Activated gamma-delta T cell treated with anti-CD3 and anti-CD28 coated beads, Interleukin-2, amount 50 U/mL, for 16 hours (primary cell): ENCODE measurements around the gene ATP13A1.

ENCODE experiments used
- DNase-seq: peaks from one replicate; pipeline ENCODE4 v3.0.0-alpha.2; 2020; ENCODE audit warnings: low read depth

The ATP13A1 gene

DNA sequence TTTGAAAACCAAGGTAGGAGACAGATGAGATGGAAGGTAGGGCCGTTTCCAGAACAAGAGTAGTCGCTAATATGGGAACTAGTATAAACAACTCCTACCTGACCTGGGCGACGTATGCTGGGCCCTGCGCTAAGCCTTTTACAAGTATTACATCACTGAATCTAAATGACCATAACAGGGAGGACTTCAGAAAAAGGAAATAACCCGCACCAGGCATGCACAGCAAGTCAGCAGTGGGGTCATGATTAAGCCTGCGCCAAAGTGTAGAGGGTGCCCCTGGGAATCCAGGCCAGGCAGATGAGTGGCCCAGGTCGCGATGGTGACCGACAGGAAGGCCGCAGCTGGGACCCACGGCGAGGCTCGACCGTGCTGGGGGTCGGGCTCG lies 613 bp downstream of the ATP13A1 start:
- DNase-seq, result no peak

GRCh38 chr19:19662344-19662743 lies 1.1 kb downstream of the ATP13A1 start:
- no peak for DNase-seq

GRCh38 chr19:19661675-19662251 lies 1.7 kb downstream of the ATP13A1 start:
- DNase-seq, result no peak

DNA sequence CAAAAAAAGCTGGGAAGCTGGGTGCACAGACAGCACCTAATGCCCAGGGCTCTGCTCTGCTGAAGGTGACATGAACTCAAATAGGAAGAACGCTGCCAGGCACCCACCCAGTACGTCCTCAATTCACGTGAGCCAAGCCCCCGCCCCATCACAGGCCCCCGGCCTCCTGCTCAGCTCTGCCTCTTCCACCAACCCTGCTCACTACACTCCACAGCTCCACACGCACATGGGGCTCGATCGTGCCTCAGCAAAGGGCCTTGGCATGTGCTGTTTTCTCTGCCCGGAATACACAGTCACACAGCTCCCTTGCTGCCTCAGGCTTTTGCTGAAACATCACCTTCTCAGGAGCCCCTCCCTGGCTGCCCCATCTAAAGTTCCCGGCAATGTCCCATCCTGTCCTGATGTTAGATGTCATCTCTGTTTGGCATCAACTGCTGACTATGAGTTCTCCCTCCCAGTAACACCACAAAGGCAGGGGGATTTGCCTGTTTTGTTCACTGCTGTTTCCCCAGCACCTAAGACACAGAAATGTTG lies 2.3 kb downstream of the ATP13A1 start:
- no peak for DNase-seq

DNA sequence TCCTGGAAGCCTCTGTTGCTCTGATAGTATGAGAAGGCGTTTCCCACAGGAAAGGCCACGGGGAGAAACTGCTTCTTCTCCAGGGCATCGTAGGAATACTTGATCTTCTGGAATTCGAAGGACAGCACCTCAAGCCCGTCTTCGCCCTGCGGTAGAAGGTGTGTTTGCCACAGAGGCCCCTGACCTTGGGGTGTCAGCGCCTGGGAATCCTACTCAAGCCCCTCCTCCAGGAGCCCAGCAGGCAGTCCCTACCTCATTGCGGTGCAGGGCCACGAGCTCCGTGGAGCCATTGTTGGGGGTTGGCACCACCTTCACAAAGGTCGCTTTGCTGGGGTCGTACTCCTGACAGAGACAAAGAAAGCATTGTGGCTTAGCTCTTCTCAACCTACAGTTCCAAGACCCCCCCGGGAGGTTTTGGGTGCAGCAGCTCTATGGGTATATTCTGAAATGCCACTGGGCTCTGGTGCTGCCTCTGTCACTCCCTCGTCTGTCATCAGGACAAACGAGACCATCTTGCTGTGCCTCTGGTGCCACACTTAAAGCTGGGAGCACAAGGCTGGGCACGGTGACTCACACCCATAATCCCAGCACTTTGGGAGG lies 3.7 kb downstream of the ATP13A1 start:
- no peak for DNase-seq

DNA sequence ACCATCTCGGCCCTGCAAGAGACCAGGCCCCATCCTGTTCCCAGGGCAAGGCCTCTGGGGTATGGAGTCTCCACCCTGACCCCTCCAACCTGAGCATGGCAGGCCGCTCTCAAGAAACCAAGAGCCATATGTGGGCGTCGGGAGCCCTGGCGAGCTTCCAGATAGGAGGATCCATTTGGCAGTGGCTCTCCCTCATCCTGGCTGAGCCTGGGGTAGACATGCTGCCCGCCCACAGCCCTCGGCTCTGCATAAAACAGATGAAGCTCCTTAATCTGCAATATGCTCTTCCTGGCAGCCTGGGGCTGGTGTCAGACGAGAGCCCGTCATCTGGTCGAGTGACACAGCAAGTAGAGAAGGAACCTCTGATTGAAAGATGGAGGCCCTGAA lies 6.1 kb downstream of the ATP13A1 start:
- no peak for DNase-seq

DNA sequence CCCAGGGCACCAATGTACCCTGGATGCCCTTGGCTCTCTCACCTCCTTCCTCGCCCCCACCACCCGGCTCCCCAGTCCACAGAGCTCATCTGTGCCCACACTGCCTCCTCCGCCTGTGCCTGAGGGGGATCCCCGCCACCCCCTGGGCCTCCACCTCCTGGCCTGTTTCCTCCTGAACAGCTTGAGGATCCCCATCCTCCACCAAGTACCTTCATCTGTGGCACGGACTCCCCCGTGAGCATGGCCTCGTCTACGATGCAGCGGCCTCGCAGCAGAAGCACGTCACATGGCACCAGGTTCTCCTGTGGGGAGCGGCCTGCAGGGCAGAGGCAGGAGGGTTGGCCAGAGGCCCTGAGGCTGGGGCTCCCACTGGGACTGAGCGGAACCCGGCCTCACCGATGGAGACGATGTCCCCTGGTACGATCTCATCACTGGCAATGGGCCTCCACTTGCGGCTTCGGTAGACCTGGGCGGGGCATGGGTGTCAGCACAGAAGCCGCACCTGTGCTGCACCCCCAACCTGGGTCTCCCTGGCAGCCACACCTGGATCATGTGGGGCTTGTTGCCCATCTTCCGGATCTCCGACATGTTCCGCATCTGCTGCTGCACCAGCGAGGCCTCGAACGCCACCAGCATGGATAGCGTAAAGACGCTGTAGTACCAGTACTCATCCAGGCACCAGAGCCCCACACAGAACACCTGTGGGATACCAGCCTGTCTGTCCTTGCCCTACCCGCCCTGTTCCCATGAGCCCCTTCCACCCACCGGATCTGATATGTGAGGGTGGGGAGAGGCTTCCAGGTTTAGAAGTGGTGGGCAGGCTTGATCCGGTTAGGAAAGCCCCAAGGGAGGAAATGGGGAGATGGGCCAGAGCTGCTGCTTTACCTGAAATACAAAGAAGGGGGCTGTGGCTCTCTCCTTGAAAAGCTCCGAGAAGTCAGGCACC lies 6.8 kb downstream of the ATP13A1 start:
- no peak for DNase-seq

DNA sequence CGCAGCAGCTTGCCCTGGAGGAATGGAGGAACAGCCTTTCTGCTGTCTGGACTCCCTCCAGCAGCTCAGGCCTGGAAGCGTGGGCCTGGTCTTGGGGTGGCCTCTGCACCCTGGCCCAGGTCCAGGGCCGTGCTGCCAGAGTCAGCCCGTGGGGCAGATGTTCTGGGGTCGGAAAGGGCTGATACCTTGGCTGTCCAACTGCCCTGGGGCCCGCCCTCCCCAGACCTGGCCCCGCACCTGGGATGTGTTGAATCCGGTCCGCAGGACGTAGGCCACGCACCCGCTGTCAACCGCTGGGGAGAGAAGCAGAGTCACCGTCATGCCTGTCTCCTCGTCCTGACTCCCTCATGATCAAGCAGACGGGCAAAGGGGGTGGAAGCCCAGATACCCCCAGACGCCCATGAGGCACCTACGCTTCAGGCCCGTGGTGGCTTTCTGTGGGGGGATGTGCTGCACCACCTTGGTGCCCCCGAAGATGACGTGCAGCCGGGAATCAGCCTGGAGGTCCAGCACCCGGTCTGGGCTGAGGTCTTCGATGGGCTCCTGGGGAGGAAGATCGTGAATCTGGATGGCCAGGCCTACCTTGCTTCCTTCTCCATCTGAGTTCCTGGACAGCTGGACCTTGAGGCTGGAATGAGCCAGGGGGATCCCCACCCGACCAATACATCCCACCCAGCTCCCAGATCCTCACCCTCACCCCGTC lies 7.7 kb downstream of the ATP13A1 start:
- no peak for DNase-seq

DNA sequence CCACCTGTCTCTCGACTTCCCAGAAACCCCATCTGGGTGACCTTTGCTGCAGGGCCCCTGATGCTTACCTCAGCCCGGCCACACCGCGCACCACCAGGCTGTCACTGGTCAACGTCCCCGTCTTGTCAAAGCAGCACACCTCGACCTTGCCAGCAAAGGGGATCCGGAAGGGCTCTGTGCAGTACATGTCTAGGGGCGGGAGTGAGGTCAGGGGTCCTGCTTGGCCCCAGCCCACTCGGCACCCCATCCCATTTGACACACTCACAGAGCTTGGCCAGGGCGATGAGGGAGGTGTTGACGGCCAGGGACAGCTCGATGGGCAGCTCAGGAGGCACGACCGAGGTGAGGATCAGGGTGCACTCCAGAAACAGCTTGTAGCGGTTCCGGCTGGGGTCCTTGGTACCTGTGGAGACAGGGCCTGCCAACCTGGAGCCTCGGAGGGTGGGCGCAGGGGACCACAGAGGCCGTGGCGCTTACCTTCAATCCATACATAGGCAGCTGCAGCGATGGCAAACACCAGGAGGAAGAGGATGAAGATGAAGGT lies 8.4 kb downstream of the ATP13A1 start:
- DNase-seq, result no peak

GRCh38 chr19:19654441-19654840 lies 9.0 kb downstream of the ATP13A1 start:
- DNase-seq, result no peak

DNA sequence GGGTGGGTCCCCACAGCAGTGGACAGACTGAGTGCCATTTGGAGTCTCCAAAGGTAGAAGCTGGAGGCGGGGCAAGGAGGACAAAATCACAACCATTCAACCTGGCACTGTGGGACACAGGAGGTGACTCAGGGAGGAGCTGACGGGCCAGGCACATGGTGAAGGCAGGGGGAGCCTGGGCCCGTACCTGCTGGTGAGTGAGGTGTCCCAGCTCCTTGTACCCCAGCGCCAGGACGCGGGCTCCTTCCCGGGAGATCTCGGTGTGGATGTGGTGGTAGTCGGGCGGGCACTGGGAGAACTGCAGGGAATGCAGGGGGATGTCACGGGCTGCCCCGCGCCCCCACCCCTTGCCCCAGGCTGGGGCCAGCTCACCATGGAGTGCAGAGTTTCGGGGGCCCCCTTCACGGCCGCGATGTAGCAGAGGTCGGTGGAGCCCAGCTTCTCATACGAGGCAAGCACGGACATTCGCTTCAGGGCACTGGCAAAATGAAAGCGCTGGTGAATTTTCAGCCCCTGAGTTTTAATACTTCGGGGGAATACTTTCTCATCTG lies 9.8 kb downstream of the ATP13A1 start:
- DNase-seq, result no peak

- DNase-seq, result no peak
These were observed 10.8 kb downstream of the ATP13A1 start for GRCh38 chr19:19652482-19653295.

GRCh38 chr19:19651076-19651475 lies 12.4 kb downstream of the ATP13A1 start:
- DNase-seq, result no peak

DNA sequence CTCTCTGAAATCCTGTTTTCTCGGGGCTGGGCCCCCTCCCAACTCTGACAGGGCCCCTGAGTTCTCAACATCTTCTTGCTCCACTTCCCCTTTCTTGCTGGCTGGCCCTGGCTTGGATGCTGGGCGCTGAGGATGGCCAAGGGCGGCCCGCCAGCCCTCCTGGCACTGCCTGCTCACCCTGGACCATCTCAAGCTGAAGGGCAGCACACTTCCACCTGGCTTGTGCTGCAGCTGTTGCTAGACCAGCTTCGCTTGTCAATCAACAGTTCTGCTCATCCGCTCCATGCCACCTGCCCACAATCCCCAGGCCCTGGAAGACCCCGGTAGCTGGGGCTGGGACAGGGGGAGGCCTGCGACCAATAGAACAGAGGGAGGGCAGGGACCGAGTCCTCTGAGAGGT lies 13.1 kb downstream of the ATP13A1 start:
- no peak for DNase-seq

- no peak for DNase-seq
These were observed 13.9 kb downstream of the ATP13A1 start for GRCh38 chr19:19649580-19649995.

- no peak for DNase-seq
These were observed 14.3 kb downstream of the ATP13A1 start for GRCh38 chr19:19649155-19649554.

DNA sequence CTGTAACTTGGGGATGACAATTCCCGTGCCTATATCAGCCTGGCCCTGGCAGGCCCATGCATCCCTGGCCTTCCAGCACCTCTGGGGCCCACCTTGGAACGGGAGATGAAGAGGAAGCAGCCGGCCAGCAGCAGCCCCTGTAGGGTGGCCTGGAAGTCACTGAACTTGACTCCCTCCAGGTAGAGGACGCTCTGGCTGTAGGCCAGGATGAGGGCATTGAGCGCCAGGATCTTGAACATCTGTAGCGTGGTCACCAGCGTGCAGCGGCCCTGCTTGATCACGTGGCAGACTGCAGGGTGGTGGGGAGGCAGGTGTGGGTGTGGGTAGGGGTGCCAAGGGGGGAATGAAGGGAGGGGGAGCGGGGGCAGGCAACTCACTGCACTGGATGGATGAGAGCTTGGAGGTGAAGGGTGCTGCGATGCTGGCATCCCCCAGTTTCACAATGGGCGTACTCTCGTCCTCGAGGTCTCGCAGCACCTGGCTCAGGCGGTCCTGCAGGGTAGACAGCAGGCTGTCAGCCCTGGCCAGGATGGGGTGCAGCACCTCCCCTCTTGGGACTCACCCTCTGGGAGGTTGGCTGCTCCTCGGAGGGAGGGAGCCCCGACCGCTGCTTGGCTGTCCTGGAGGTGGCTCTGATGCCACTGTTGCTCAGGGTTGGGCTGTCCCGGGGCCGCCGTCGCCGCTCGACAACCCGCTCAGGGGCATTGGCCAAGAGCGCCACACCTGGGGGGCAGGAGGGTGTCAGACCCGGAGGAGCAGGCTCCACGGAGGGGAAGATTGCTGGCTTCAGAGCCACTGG lies 16.2 kb downstream of the ATP13A1 start:
- DNase-seq, result no peak

DNA sequence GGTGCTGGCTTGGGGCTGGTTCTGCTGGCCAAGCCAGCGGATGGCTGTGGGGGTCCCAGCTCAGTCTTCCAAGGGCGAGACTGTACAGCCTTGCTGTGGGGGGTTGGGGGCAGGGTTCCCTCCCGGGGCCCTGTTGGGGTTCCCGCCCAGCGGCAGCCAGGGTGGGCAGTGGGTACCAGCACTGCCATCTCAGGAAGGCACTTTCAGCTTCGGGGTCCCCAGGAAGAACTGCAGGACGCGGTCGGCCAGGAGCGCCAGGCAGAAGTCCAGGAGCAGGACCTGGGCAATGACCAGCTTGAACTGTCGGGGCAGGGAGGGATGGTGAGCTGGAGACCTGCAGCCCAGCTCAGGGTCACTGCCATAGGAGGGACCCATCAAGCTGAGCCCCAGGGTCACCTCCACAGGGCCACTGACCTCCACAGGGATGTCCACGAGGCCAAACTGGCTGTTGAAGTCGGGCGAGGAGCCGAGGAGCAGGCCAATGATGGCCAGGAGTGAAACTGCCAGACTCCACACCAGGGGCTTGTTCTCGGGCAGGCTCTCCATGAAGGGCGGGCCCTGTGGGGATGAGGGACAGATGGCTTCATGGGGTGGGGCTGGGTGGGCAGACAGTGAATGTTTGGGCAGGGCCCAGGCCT lies 18.1 kb downstream of the ATP13A1 start:
- no peak for DNase-seq

GRCh38 chr19:19644054-19644388 lies 19.5 kb downstream of the ATP13A1 start:
- no peak for DNase-seq
